NCI-H2081 treated with DMSO at 0.1 percent for 48 hours (cell line): ENCODE measurements around the gene EIF1AD.
"Not testable (repeated sequence)": the region's sequence is repeated elsewhere in the genome, so short reads cannot be mapped to it uniquely, and the experiment has no call there.

Source experiments
- DNase-seq: peaks from one replicate; lab custom pipeline; 2025; lab: John Stamatoyannopoulos, UW

The EIF1AD gene

GRCh38 chr11:66001942-66002647 is at the start of gene EIF1AD, which contains the start of gene BANF1:
Gene EIF1AD (minus strand): TSS chr11:66002157. CDS start chr11:66000389, 1,768 bp downstream.
Gene BANF1 (plus strand): TSS chr11:66002503. CDS start chr11:66003251, 748 bp downstream.
- DNase-seq, result peak; percentile 81

- DNase-seq, result no peak
Measured at GRCh38 chr11:66051371-66051765, 49.4 kb upstream of the EIF1AD start.

- no peak for DNase-seq
Measured at GRCh38 chr11:66050581-66051231, 48.7 kb upstream of the EIF1AD start.

- DNase-seq, result no peak
Measured at GRCh38 chr11:66048547-66049323, 46.8 kb upstream of the EIF1AD start, which contains the start of gene GAL3ST3. Gene GAL3ST3 (minus strand): TSS chr11:66049161. CDS start chr11:66045415, 3,746 bp downstream.

GRCh38 chr11:66047541-66048365 is 45.8 kb upstream of the EIF1AD start:
- no peak for DNase-seq

GRCh38 chr11:66046901-66047300 is 44.9 kb upstream of the EIF1AD start:
- DNase-seq, result no peak

- no peak for DNase-seq
Measured at GRCh38 chr11:66045177-66045639, 43.3 kb upstream of the EIF1AD start.

- DNase-seq, result no peak
Measured at GRCh38 chr11:66044757-66045156, 42.8 kb upstream of the EIF1AD start.

- no peak for DNase-seq
Measured at GRCh38 chr11:66042996-66043906, 41.3 kb upstream of the EIF1AD start.

- no peak for DNase-seq
Measured at GRCh38 chr11:66042227-66042995, 40.5 kb upstream of the EIF1AD start.

- DNase-seq, result no peak
Measured at GRCh38 chr11:66039765-66040164, 37.8 kb upstream of the EIF1AD start.

GRCh38 chr11:66037327-66037726 is 35.4 kb upstream of the EIF1AD start:
- DNase-seq, result no peak

GRCh38 chr11:66036334-66036710 is 34.4 kb upstream of the EIF1AD start:
- no peak for DNase-seq

GRCh38 chr11:66035653-66036333 is 33.8 kb upstream of the EIF1AD start:
- no peak for DNase-seq

GRCh38 chr11:66032957-66033735 is 31.2 kb upstream of the EIF1AD start:
- DNase-seq, result no peak

GRCh38 chr11:66026017-66026529 is 24.1 kb upstream of the EIF1AD start, which contains the start of gene CATSPER1:
Gene CATSPER1 (minus strand): TSS chr11:66026479. CDS start chr11:66026379, 100 bp downstream.
- no peak for DNase-seq

- DNase-seq, result not testable (repeated sequence)
Measured at GRCh38 chr11:66023186-66023440, 21.2 kb upstream of the EIF1AD start.
